Chondrocyte (in vitro differentiated cells): ENCODE data around the gene PTPRB. TPM values are rescaled to one million over a fixed set of nuclear protein-coding genes. Genes with fewer than 3 reads are reported as not detected.

Experiments used
- DNase-seq: peaks from one replicate; pipeline ENCODE4 v3.0.0; 2021; ENCODE audit warnings: mixed read lengths, low spot score
- H3K27ac Mint-ChIP-seq: one replicate; pipeline ENCODE4 v1.8.0; 2021; ENCODE audit warnings: mild to moderate bottlenecking, moderate library complexity, mixed read lengths; ENCODE audit not compliant: unreplicated experiment
- H3K27me3 Mint-ChIP-seq: 2 replicates; pipeline ENCODE4 v1.8.0; 2021; ENCODE audit warnings: low read depth, mixed read lengths
- H3K36me3 Mint-ChIP-seq: 2 replicates; pipeline ENCODE4 v1.8.0; 2021; ENCODE audit warnings: low read depth, mixed read lengths
- H3K4me1 Mint-ChIP-seq: 2 replicates; pipeline ENCODE4 v1.8.0; 2021; ENCODE audit warnings: low read depth, mild to moderate bottlenecking, mixed read lengths
- H3K4me3 Mint-ChIP-seq: one replicate; pipeline ENCODE4 v1.8.0; 2021; ENCODE audit warnings: mild to moderate bottlenecking, moderate library complexity, mixed read lengths; ENCODE audit not compliant: unreplicated experiment
- H3K9me3 Mint-ChIP-seq: 2 replicates; pipeline ENCODE4 v1.8.0; 2021; ENCODE audit warnings: low read depth, mixed read lengths
- total RNA-seq: library from RNA; stranded (reverse); gene quantifications from 3 replicates; pipeline ENCODE4 v1.2.1, GENCODE V29; 2021
- TF ChIP-seq, protein P1 (sequence below): fragments of 200-600 bp; sonication (generic); IDR thresholded peaks from 2 replicates; pipeline ENCODE4 v1.5.0; 2021; ENCODE audit warnings: antibody characterized with exemption, mild to moderate bottlenecking, moderate library complexity

PTPRB gene
- total RNA-seq, 1 donor from 2014 or later, result 0.37 TPM

DNA sequence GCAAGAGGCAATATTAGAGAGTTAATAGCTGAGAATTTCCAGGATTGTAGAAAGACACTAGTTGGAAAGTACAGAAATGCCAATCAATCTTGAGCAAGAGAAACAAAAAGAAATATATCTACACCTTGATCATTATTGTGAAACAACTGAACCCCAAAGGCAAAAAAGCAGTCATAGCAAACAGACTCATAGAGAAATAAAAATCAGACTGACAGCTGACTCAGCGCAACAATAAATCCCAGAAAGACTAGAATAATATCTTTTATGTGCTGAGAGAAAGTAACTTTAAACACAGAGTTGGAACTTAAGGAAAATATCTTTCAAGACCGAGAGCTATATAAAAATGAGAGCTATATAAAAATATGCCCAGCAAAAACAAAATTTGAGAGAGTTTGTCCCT lies 52.9 kb downstream of the PTPRB start:
- H3K27me3 Mint-ChIP-seq, result no peaks in the 10 kb centered on the region
- no peak overlapping the region for H3K27ac Mint-ChIP-seq
- no peak for DNase-seq
- TF ChIP-seq, protein P1, sequence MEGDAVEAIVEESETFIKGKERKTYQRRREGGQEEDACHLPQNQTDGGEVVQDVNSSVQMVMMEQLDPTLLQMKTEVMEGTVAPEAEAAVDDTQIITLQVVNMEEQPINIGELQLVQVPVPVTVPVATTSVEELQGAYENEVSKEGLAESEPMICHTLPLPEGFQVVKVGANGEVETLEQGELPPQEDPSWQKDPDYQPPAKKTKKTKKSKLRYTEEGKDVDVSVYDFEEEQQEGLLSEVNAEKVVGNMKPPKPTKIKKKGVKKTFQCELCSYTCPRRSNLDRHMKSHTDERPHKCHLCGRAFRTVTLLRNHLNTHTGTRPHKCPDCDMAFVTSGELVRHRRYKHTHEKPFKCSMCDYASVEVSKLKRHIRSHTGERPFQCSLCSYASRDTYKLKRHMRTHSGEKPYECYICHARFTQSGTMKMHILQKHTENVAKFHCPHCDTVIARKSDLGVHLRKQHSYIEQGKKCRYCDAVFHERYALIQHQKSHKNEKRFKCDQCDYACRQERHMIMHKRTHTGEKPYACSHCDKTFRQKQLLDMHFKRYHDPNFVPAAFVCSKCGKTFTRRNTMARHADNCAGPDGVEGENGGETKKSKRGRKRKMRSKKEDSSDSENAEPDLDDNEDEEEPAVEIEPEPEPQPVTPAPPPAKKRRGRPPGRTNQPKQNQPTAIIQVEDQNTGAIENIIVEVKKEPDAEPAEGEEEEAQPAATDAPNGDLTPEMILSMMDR, result no peak
- H3K4me3 Mint-ChIP-seq, result no peak overlapping the region
- peaks cover 20% of the 10 kb centered on the region for H3K9me3 Mint-ChIP-seq
- H3K4me1 Mint-ChIP-seq, result peaks cover 11% of the 10 kb centered on the region
- H3K36me3 Mint-ChIP-seq, result peaks cover 6% of the 10 kb centered on the region

DNA sequence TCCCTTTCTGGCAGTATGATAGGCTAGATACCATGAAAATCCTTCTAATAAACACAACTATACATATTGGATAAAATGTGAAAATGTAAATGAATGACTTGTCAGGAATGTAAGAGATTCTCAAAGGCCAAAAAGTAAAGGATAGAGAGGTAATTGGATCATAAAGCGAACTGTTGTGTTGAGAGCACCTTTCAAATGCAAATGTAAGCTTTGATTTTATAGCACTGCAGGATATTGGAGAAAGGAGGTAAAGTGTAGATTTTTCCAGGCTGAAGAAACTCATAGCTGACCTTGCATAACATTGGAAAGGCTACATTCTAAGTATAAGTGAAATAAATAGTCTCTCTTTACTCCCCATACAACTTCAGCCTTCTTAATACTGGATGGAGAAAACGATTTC lies 54.0 kb downstream of the PTPRB start:
- peaks cover 6% of the 10 kb centered on the region for H3K36me3 Mint-ChIP-seq
- no peaks in the 10 kb centered on the region for H3K27me3 Mint-ChIP-seq
- TF ChIP-seq, protein P1, result no peak
- peaks cover 11% of the 10 kb centered on the region for H3K4me1 Mint-ChIP-seq
- no peak for DNase-seq
- peaks cover 20% of the 10 kb centered on the region for H3K9me3 Mint-ChIP-seq
- H3K4me3 Mint-ChIP-seq, result no peak overlapping the region
- no peak overlapping the region for H3K27ac Mint-ChIP-seq

DNA sequence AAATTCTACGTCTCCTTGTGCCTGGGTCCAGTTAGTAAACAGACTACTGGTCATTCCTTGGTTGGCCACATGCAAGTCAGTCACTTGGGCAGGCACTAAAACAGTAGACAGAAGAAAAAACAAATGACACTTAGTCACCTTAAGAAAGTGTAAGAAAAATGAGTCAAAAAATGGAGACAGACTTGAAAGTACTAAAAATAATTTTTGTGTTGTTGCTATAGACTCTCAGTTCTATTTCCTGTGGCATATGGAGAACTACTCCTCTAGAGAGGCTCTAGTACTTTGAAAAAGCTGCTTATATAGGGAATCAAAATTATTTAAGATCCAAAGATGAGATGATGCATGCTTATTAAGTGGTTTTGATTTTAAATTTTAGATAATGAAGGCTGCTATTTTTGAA lies 56.0 kb downstream of the PTPRB start:
- Mint-ChIP-seq H3K9me3 (peaks cover 16% of the 10 kb centered on the region), H3K4me1 (peaks cover 11% of the 10 kb centered on the region), H3K27me3 (no peaks in the 10 kb centered on the region), H3K27ac (peak overlapping the region; percentile 69), H3K4me3 (no peak overlapping the region), H3K36me3 (peaks cover 6% of the 10 kb centered on the region)
- TF ChIP-seq, protein P1, result no peak
- no peak for DNase-seq

DNA sequence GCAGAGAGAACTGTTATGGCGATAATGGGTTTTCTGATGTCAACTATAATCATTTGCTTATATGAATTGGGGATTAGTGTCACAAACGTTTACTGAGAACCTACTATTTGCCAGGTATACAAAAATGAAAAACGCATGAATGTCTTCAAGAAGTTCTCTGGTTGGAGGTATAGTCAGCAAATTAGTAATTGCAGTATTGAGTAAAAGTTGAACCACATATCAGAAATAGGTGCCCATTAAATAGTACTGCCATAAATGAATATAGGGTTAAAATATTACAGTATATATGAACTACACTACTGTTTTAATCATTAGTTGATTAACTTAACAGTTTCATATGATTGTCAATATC lies 60.0 kb downstream of the PTPRB start:
- no peak for DNase-seq
- no peak overlapping the region for H3K27ac Mint-ChIP-seq
- peaks cover 11% of the 10 kb centered on the region for H3K4me1 Mint-ChIP-seq
- H3K9me3 Mint-ChIP-seq, result no peaks in the 10 kb centered on the region
- no peaks in the 10 kb centered on the region for H3K36me3 Mint-ChIP-seq
- no peaks in the 10 kb centered on the region for H3K27me3 Mint-ChIP-seq
- no peak overlapping the region for H3K4me3 Mint-ChIP-seq
- TF ChIP-seq, protein P1, result peak; percentile 55

DNA sequence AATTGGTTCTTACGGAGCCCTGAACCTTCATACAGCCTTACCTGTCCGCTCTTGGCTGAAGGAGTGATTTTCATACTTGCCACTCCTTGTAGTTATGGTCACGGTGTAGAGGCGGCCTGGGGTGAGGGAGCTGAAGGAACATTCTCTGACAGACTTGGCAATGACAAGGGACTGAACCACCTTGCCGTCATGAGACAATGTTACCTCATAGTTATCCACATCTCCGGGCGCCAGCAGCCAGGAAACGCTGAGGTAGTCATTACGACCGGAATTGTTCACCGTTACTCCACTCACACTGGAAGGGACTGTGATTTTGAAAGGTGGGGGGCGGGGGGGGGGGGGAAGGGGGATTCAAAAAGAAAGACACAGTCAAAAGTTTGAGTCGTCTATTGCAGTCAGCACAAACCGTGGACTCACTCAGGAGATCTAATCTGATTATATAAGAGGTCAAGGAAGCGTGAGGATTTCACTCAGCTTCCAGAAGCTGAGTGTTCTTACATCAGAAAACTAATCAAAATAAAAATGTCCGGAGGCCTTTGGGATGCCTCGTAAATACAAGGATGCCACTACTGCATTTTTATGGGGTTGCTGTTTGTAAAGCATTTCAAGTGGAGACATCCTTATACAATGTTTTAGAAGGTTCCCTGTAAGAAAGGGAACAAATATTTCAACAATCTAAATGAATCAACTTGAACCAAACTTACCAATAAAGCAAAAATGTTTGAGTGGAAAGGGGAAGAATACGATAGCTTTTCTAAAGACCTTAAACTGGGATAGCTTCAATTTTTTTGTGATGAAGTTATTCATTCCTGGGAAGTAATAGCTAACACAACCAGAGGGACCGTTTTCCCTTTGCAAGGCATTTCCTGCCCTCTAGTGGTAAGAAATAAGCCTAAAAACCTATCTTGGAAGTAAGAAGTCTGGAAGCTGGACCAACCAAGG lies 60.6 kb downstream of the PTPRB start:
- H3K4me3 Mint-ChIP-seq, result no peak overlapping the region
- no peaks in the 10 kb centered on the region for H3K36me3 Mint-ChIP-seq
- H3K4me1 Mint-ChIP-seq, result peaks cover 11% of the 10 kb centered on the region
- TF ChIP-seq, protein P1, result peak; percentile 95
- no peak overlapping the region for H3K27ac Mint-ChIP-seq
- H3K27me3 Mint-ChIP-seq, result no peaks in the 10 kb centered on the region
- DNase-seq, result no peak
- H3K9me3 Mint-ChIP-seq, result no peaks in the 10 kb centered on the region
